GM12892 (cell line): ENCODE measurements around the gene IMMP2L.
"Not testable (repeated sequence)": the region's sequence is repeated elsewhere in the genome, so short reads cannot be mapped to it uniquely, and the experiment has no call there.

Experiments used
- POLR2A ChIP-seq: IDR thresholded peaks from 2 replicates; pipeline ENCODE4 v1.6.1; 2011; ENCODE audit warnings: low read depth, low read length, control low read depth
- POLR2AphosphoS5 ChIP-seq: IDR thresholded peaks from 2 replicates; pipeline ENCODE4 v1.6.1; 2011; ENCODE audit warnings: low read depth, low read length, control low read depth
- TAF1 ChIP-seq: IDR thresholded peaks from 2 replicates; pipeline ENCODE4 v1.6.1; 2011; ENCODE audit warnings: low read depth, mild to moderate bottlenecking, control low read depth, low read length, borderline replicate concordance

- TF ChIP-seq POLR2A, TAF1, POLR2AphosphoS5: not testable (repeated sequence)
Measured at GRCh38 chr7:111288441-111288840, 273.9 kb downstream of the IMMP2L start.
